ENCODE results near the gene S100A5.

S100A5 gene

DNA sequence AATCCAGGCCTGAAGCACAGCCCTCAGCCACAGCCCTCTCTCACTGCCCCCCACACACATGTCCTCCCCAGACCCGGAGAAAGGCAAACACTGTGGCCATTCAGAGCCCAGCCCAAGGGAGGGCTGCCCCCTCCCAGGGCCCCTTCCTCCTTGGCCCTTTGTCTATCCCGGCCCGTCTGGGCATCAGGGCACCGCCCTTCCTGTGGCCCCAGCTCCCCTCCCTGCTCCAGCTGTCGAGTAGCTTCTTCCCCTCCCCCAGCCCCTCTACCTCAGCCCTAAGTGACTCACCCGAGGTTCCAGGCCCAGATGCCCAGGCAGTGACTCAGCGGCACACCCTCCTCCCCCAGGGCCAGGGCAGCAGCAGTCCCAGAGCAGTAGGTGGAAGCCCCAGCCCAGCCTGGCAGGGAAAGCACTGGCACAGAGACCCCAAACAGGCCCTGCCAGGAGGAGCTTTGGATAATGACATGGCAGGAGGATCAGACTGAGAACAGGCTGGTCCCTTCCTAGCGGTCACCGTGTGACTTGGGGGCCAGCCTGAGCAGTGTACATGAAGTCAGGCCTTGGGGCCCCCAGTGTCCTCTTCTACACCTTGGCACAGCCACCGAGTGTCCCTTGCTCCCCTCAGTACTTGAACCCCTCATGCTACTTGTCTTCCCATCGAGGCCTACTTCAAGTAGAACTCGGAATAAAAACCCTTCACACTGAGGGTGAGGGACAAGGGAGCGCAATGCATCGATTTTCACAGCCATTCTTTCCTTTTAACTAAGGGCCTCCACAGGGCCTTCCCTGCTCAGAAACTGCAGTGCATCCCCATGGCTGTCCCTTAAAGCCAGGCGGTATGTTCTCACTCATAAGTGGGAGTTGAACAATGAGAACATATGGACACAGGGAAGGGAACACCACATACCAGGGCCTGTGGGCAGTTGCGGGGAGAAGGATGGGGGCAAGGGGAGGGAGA, 26.0 kb upstream of the S100A5 start (continued):
- TF ChIP-seq, protein P1, sequence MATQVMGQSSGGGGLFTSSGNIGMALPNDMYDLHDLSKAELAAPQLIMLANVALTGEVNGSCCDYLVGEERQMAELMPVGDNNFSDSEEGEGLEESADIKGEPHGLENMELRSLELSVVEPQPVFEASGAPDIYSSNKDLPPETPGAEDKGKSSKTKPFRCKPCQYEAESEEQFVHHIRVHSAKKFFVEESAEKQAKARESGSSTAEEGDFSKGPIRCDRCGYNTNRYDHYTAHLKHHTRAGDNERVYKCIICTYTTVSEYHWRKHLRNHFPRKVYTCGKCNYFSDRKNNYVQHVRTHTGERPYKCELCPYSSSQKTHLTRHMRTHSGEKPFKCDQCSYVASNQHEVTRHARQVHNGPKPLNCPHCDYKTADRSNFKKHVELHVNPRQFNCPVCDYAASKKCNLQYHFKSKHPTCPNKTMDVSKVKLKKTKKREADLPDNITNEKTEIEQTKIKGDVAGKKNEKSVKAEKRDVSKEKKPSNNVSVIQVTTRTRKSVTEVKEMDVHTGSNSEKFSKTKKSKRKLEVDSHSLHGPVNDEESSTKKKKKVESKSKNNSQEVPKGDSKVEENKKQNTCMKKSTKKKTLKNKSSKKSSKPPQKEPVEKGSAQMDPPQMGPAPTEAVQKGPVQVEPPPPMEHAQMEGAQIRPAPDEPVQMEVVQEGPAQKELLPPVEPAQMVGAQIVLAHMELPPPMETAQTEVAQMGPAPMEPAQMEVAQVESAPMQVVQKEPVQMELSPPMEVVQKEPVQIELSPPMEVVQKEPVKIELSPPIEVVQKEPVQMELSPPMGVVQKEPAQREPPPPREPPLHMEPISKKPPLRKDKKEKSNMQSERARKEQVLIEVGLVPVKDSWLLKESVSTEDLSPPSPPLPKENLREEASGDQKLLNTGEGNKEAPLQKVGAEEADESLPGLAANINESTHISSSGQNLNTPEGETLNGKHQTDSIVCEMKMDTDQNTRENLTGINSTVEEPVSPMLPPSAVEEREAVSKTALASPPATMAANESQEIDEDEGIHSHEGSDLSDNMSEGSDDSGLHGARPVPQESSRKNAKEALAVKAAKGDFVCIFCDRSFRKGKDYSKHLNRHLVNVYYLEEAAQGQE (tag by site-specific recombination; IDR thresholded peaks at IDR 0.05) = peak; percentile 41; the same call in 1 of the 2 replicates
- TF ChIP-seq ZNF433 (tag by site-specific recombination; IDR thresholded peaks at IDR 0.05; ENCODE audit: low read depth) (no peak), ZNF146 (tag by site-specific recombination; IDR thresholded peaks at IDR 0.05) (peak; percentile 54; the same call in 1 of the 2 replicates), ZNF394 (tag by site-specific recombination; IDR thresholded peaks at IDR 0.05; ENCODE audit: borderline replicate concordance) (peak; percentile 87; the same call in 1 of the 2 replicates), ZNF133 (tag by site-specific recombination; IDR thresholded peaks at IDR 0.05) (no peak), ZNF629 (tag by site-specific recombination; IDR thresholded peaks at IDR 0.05) (peak; percentile 95), RBAK (tag by site-specific recombination; IDR thresholded peaks at IDR 0.05) (no peak), ZNF132 (tag by site-specific recombination; IDR thresholded peaks at IDR 0.05; ENCODE audit: borderline replicate concordance) (no peak), SCRT2 (tag by site-specific recombination; IDR thresholded peaks at IDR 0.05) (peak; percentile 32; the same call in 1 of the 2 replicates), ZNF24 (tag by site-specific recombination; IDR thresholded peaks at IDR 0.05) (peak; percentile 89), KLF9 (tag by site-specific recombination; IDR thresholded peaks at IDR 0.05; ENCODE audit: low read depth) (peak; percentile 97), ZNF324 (tag by site-specific recombination; IDR thresholded peaks at IDR 0.05) (peak; percentile 97), TRIM28 (IDR thresholded peaks at IDR 0.05; ENCODE audit: borderline replicate concordance, low read length) (no peak)
- TF ChIP-seq, protein P2, sequence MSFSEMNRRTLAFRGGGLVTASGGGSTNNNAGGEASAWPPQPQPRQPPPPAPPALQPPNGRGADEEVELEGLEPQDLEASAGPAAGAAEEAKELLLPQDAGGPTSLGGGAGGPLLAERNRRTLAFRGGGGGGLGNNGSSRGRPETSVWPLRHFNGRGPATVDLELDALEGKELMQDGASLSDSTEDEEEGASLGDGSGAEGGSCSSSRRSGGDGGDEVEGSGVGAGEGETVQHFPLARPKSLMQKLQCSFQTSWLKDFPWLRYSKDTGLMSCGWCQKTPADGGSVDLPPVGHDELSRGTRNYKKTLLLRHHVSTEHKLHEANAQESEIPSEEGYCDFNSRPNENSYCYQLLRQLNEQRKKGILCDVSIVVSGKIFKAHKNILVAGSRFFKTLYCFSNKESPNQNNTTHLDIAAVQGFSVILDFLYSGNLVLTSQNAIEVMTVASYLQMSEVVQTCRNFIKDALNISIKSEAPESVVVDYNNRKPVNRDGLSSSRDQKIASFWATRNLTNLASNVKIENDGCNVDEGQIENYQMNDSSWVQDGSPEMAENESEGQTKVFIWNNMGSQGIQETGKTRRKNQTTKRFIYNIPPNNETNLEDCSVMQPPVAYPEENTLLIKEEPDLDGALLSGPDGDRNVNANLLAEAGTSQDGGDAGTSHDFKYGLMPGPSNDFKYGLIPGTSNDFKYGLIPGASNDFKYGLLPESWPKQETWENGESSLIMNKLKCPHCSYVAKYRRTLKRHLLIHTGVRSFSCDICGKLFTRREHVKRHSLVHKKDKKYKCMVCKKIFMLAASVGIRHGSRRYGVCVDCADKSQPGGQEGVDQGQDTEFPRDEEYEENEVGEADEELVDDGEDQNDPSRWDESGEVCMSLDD (tag by site-specific recombination; IDR thresholded peaks at IDR 0.05) = peak; percentile 94
- TF ChIP-seq, protein P3, sequence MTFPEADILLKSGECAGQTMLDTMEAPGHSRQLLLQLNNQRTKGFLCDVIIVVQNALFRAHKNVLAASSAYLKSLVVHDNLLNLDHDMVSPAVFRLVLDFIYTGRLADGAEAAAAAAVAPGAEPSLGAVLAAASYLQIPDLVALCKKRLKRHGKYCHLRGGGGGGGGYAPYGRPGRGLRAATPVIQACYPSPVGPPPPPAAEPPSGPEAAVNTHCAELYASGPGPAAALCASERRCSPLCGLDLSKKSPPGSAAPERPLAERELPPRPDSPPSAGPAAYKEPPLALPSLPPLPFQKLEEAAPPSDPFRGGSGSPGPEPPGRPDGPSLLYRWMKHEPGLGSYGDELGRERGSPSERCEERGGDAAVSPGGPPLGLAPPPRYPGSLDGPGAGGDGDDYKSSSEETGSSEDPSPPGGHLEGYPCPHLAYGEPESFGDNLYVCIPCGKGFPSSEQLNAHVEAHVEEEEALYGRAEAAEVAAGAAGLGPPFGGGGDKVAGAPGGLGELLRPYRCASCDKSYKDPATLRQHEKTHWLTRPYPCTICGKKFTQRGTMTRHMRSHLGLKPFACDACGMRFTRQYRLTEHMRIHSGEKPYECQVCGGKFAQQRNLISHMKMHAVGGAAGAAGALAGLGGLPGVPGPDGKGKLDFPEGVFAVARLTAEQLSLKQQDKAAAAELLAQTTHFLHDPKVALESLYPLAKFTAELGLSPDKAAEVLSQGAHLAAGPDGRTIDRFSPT (tag by site-specific recombination; IDR thresholded peaks at IDR 0.05) = peak; percentile 100
- TF ChIP-seq, protein P4, sequence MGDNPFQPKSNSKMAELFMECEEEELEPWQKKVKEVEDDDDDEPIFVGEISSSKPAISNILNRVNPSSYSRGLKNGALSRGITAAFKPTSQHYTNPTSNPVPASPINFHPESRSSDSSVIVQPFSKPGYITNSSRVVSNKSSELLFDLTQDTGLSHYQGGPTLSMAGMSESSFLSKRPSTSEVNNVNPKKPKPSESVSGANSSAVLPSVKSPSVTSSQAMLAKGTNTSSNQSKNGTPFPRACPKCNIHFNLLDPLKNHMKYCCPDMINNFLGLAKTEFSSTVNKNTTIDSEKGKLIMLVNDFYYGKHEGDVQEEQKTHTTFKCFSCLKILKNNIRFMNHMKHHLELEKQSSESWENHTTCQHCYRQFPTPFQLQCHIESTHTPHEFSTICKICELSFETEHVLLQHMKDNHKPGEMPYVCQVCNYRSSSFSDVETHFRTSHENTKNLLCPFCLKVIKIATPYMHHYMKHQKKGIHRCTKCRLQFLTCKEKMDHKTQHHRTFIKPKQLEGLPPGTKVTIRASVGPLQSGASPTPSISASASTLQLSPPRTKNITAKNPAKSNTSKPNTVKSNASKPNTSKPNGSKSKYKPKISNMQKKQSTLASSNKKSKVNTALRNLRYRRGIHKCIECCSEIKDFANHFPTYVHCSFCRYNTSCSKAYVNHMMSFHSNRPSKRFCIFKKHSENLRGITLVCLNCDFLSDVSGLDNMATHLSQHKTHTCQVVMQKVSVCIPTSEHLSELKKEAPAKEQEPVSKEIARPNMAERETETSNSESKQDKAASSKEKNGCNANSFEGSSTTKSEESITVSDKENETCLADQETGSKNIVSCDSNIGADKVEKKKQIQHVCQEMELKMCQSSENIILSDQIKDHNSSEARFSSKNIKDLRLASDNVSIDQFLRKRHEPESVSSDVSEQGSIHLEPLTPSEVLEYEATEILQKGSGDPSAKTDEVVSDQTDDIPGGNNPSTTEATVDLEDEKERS (tag by site-specific recombination; IDR thresholded peaks at IDR 0.05) = 0 out of 2 replicates have a peak, but pooled peaks have one; percentile 54
